ENCODE data around the gene INSYN2B.

Gene INSYN2B

DNA sequence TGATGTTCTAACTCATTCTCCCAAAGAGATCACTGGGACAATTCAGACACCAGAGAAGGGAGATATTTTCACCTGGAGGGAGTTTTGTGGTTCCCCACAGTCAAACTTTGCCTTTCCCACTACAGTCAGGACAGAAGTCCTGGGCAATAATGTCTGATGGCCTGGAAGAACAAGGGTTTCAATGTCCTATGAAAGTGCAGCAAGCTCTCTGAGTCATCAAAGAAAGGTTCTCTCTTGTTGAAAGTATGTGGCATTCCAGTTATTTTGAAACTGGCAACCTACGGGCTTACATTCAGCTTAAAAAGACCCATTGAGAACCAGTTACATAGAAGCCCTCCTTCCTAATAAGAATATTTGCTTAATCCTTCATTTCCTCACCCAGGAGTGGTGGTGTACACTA is 103.9 kb downstream of the INSYN2B start:
- H3K4me3 ChIP-seq (ENCODE audit: low read depth, low read length) = no peak overlapping the region
- DNase-seq (ENCODE audit: low read depth) = peak; percentile 63
- TF ChIP-seq, protein P1, sequence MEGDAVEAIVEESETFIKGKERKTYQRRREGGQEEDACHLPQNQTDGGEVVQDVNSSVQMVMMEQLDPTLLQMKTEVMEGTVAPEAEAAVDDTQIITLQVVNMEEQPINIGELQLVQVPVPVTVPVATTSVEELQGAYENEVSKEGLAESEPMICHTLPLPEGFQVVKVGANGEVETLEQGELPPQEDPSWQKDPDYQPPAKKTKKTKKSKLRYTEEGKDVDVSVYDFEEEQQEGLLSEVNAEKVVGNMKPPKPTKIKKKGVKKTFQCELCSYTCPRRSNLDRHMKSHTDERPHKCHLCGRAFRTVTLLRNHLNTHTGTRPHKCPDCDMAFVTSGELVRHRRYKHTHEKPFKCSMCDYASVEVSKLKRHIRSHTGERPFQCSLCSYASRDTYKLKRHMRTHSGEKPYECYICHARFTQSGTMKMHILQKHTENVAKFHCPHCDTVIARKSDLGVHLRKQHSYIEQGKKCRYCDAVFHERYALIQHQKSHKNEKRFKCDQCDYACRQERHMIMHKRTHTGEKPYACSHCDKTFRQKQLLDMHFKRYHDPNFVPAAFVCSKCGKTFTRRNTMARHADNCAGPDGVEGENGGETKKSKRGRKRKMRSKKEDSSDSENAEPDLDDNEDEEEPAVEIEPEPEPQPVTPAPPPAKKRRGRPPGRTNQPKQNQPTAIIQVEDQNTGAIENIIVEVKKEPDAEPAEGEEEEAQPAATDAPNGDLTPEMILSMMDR (conservative IDR thresholded peaks at IDR 0.05; ENCODE audit: low read depth, low read length) = no peak

DNA sequence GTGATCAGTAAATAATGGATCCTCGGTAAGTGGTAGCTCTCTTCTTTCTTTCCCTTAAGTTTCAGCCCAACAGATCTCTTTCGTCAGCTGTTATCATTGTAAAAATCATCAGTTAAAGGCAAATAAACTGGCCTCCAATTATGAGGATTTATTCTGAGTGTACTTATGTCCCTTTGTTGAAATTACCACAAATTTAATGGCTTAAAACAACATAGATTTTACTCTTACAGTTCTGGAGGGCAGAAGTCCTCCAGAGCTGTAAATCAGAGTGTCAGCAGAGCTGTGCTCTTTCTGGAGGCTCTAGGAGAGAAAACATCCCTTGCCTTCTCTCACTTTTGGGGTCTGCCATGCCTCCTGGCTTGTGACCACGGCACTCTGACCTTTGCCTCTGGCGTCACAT is 104.6 kb downstream of the INSYN2B start:
- DNase-seq (ENCODE audit: low read depth) = no peak
- H3K4me3 ChIP-seq (ENCODE audit: low read depth, low read length) = no peak overlapping the region
- TF ChIP-seq, protein P1 (conservative IDR thresholded peaks at IDR 0.05; ENCODE audit: low read depth, low read length) = no peak

DNA sequence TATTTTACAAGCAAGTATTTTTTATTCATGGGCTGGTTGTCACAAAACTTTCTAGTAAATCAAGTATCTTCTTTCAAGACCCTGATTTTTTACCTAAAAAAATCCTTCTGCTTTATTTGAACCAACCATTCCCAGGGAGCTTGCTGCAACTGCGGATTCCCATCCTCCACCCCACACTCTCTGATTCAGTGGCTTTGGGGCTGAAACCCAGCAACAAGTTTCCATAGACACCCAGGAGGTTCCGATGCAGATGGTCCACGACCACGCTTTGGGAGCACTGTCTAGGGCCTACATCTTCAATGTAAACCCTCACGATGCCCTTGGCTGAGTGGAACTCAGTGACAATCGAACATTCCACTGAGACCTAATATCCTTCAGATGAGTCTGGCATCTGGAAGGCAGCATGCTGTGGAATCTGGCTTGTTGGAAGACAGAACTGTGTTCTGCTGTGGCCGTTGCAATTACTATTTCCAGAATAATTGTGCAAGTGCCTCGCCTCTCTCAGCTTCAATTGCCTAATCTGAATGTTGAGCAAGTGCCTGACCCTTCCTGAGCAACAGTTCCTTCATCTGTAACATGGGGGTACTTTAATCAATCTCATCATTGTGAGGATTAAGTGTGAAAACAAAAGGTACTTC is 105.1 kb downstream of the INSYN2B start:
- no peak overlapping the region for H3K4me3 ChIP-seq (ENCODE audit: low read depth, low read length)
- DNase-seq (ENCODE audit: low read depth) = peak; percentile 83
- TF ChIP-seq, protein P1 (conservative IDR thresholded peaks at IDR 0.05; ENCODE audit: low read depth, low read length) = no peak

- TF ChIP-seq, protein P1 (conservative IDR thresholded peaks at IDR 0.05; ENCODE audit: low read depth, low read length) = peak; percentile 7
Measured at GRCh38 chr5:169874621-169875020, 105.7 kb downstream of the INSYN2B start.

DNA sequence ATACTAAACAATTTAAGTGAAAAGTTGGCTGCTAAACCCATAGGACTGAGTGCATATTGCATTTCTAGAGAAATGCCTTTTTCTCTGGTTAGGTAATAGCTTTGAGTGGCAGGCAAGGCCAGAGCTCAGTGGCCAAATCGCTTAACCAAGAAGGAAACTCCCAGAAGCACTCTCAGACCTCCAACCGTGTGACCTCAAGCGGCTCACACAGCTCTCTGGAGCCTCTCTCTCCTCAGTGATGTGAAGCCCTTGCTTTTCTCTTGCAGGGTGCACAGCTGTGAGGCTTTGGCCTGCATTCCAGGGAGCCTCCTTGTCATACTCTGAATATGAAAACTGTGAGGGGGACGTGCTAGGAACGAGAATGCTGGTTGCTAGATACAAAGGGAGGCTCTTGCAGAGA is 106.7 kb downstream of the INSYN2B start:
- DNase-seq (ENCODE audit: low read depth) = peak; percentile 99
- H3K4me3 ChIP-seq (ENCODE audit: low read depth, low read length) = no peak overlapping the region
- TF ChIP-seq, protein P1 (conservative IDR thresholded peaks at IDR 0.05; ENCODE audit: low read depth, low read length) = no peak

More at GRCh38 chr5:169874621-169875020, 105.7 kb downstream of the INSYN2B start:
- DNase-seq (ENCODE audit: low read depth) = peak; percentile 43
- no peak overlapping the region for H3K4me3 ChIP-seq (ENCODE audit: low read depth, low read length)

DNA sequence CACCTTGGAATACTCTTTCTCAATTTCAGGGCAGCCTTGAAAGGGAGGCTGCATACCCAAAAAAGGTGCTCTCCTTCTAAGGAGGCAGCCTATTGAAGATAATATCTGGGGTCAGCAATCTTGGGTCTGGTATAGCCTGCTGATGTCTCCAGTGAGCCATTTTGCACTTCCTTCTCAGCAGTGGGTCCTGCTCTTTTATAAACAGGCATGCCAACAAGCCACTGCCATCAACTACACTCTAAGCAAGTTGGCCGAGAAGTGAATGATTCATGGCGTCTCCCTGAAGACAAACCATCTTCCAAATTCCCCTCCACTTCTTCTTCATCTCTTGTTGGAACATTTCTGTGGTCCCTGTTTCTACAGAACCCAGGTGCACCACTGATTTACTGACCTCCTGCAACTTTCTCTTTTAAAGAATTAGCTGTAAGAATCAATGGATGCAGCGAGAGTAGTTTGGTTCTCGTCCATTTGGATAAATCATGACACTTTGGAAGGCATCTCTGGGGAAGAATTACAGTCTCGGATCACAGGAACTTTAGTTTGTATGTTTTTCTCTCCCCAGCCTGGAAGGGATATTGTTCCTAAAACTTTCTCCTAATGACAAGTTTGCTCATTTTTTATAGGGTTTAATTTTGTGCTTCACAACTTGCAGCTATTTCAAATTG is 108.3 kb downstream of the INSYN2B start:
- TF ChIP-seq, protein P1 (conservative IDR thresholded peaks at IDR 0.05; ENCODE audit: low read depth, low read length) = no peak
- DNase-seq (ENCODE audit: low read depth) = peak; percentile 52
- no peak overlapping the region for H3K4me3 ChIP-seq (ENCODE audit: low read depth, low read length)

GRCh38 chr5:169870211-169870610 is 110.1 kb downstream of the INSYN2B start:
- DNase-seq (ENCODE audit: low read depth) = peak; percentile 39
- H3K4me3 ChIP-seq (ENCODE audit: low read depth, low read length) = no peak overlapping the region
- TF ChIP-seq, protein P1 (conservative IDR thresholded peaks at IDR 0.05; ENCODE audit: low read depth, low read length) = no peak

Measured in choroid plexus epithelial cell (primary cell).